Mesenchymal stem cell (in vitro differentiated cells and primary cell): ENCODE measurements around the gene TMEM164.

ENCODE experiments used
- DNase-seq: peaks from one replicate; pipeline ENCODE4 v3.0.0-alpha.2; 2013
- H2AFZ ChIP-seq: one replicate; pipeline ENCODE4 v1.6.1; 2013; ENCODE audit warnings: low read depth, mild to moderate bottlenecking, control low read depth, inconsistent platforms, low read length, moderate library complexity
- H2AK5ac ChIP-seq: 2 replicates; pipeline ENCODE4 v1.6.1; 2013; ENCODE audit warnings: low read length, moderate library complexity, mild to moderate bottlenecking, inconsistent platforms; ENCODE audit not compliant: severe bottlenecking
- H2BK120ac ChIP-seq: one replicate; pipeline ENCODE4 v1.6.1; 2013; ENCODE audit warnings: low read depth, mild to moderate bottlenecking, inconsistent platforms, low read length, moderate library complexity
- H2BK12ac ChIP-seq, 2 experiments: one replicate each; pipeline ENCODE4 v1.6.1; 2013; ENCODE audit warnings: inconsistent platforms in 2 of 2, low read length in 2 of 2, mild to moderate bottlenecking in 2 of 2, moderate library complexity in 2 of 2, control low read depth in 1 of 2
- H2BK15ac ChIP-seq: one replicate; pipeline ENCODE4 v1.6.1; 2013; ENCODE audit warnings: mild to moderate bottlenecking, low read depth, inconsistent platforms; ENCODE audit not compliant: poor library complexity, severe bottlenecking
- H2BK5ac ChIP-seq: 2 replicates; pipeline ENCODE4 v1.6.1; 2013; ENCODE audit warnings: low read depth, mild to moderate bottlenecking, low read length, control low read depth, inconsistent platforms; ENCODE audit not compliant: poor library complexity, severe bottlenecking
- H3K14ac ChIP-seq, 2 experiments: one replicate each; pipeline ENCODE4 v1.6.1; 2013; ENCODE audit warnings: inconsistent platforms in 2 of 2, low read length in 2 of 2, control low read depth in 1 of 2, mild to moderate bottlenecking in 1 of 2, moderate library complexity in 1 of 2
- H3K18ac ChIP-seq, 2 experiments: one replicate each; pipeline ENCODE4 v1.6.1; 2013; ENCODE audit warnings: inconsistent platforms in 2 of 2, low read length in 2 of 2, control low read depth in 1 of 2, low read depth in 1 of 2, mild to moderate bottlenecking in 1 of 2
- H3K23ac ChIP-seq, 2 experiments: one replicate each; pipeline ENCODE4 v1.6.1; 2013; ENCODE audit warnings: inconsistent platforms in 2 of 2, low read length in 2 of 2, mild to moderate bottlenecking in 2 of 2, moderate library complexity in 2 of 2, control low read depth in 1 of 2
- H3K27ac ChIP-seq: 2 replicates; pipeline ENCODE4 v1.5.1; 2013; ENCODE audit warnings: mild to moderate bottlenecking, moderate library complexity, low read length, control low read depth, inconsistent platforms; ENCODE audit not compliant: poor library complexity, severe bottlenecking
- H3K27me3 ChIP-seq, 2 experiments: 2 replicates each; pipeline versions ENCODE4 v1.6.1 to v1.7.0; 2013; ENCODE audit warnings: low read length in 2 of 2, mild to moderate bottlenecking in 2 of 2, moderate library complexity in 2 of 2, control low read depth in 1 of 2, inconsistent platforms in 1 of 2; ENCODE audit not compliant: control insufficient read depth in 1 of 2, insufficient read depth in 1 of 2
- H3K36me3 ChIP-seq, 2 experiments: 2 replicates each; pipeline versions ENCODE4 v1.6.1 to v1.7.0; 2013; ENCODE audit warnings: low read length in 2 of 2, control low read depth in 1 of 2, inconsistent platforms in 1 of 2, low read depth in 1 of 2, mild to moderate bottlenecking in 1 of 2; ENCODE audit not compliant: insufficient read depth in 2 of 2, control insufficient read depth in 1 of 2
- H3K4ac ChIP-seq, 2 experiments: one replicate each; pipeline ENCODE4 v1.6.1; 2013; ENCODE audit warnings: inconsistent platforms in 2 of 2, low read length in 2 of 2, mild to moderate bottlenecking in 2 of 2, moderate library complexity in 2 of 2, control low read depth in 1 of 2, low read depth in 1 of 2
- H3K4me1 ChIP-seq: 2 replicates; pipeline ENCODE4 v1.6.1; 2013; ENCODE audit warnings: low read depth, low read length, control low read depth; ENCODE audit not compliant: control insufficient read depth, insufficient read depth
- H3K4me2 ChIP-seq: 2 replicates; pipeline ENCODE4 v1.6.1; 2013; ENCODE audit warnings: low read length, mild to moderate bottlenecking, inconsistent platforms; ENCODE audit not compliant: poor library complexity, severe bottlenecking
- H3K4me3 ChIP-seq, 2 experiments: 2 replicates each; pipeline versions ENCODE4 v1.5.1 to v1.7.0; 2013; ENCODE audit warnings: low read length in 2 of 2, mild to moderate bottlenecking in 2 of 2, control low read depth in 1 of 2, low read depth in 1 of 2; ENCODE audit not compliant: insufficient read depth in 1 of 2
- H3K79me1 ChIP-seq: replicated peaks from 2 replicates; pipeline ENCODE4 v1.6.1; 2013; ENCODE audit warnings: mild to moderate bottlenecking, control low read depth, low read length, inconsistent platforms; ENCODE audit not compliant: poor library complexity, severe bottlenecking
- H3K9ac ChIP-seq: 2 replicates; pipeline ENCODE4 v1.7.0; 2013; ENCODE audit warnings: mild to moderate bottlenecking, low read length, moderate library complexity
- H3K9me3 ChIP-seq: 2 replicates; pipeline ENCODE4 v1.7.0; 2013; ENCODE audit warnings: mild to moderate bottlenecking, low read length; ENCODE audit not compliant: control insufficient read depth
- H4K8ac ChIP-seq: one replicate; pipeline ENCODE4 v1.6.1; 2013; ENCODE audit warnings: inconsistent platforms, mild to moderate bottlenecking, low read length, moderate library complexity
- H4K91ac ChIP-seq: one replicate; pipeline ENCODE4 v1.6.1; 2013; ENCODE audit warnings: mild to moderate bottlenecking, low read length, inconsistent platforms
- WGBS: methylation state at CpG from one replicate; pipeline ENCODE4 v1.1.7; 2013; ENCODE audit warnings: mixed read lengths; 5-methylcytosine and 5-hydroxymethylcytosine counted together

Gene TMEM164

DNA sequence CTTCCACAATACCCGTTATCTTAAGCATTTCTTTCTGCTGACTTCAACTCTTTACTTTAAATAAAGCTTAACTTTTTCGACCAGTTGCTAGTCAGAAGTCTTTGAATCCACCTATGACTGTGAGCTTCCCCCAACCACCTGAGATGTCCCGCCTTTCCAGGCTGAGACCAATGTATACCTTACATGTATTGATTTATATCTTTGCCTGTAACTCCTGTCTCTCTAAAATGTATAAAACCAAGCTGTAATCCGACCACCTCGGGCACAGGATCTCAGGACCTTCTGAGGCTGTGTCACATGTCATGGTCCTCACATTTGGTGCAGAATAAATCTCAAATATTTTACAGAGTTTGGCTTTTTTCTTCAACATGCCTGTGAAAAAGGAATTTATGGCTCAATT is 2.9 kb upstream of the TMEM164 start:
- Histone ChIP-seq H4K8ac (no peak overlapping the region), H3K4ac (no peak overlapping the region), H3K36me3 (no peaks in the 10 kb centered on the region), H3K4me2 (no peak overlapping the region), H2AK5ac (no peak overlapping the region), H2AFZ (no peak overlapping the region), H3K14ac (no peak overlapping the region), H2BK5ac (no peak overlapping the region), H3K9ac (no peak overlapping the region), H3K9me3 (no peaks in the 10 kb centered on the region), H3K4me1 (peaks cover 13% of the 10 kb centered on the region), H3K27ac (no peak overlapping the region), H2BK12ac (no peak overlapping the region), H3K4me3 (no peak overlapping the region), H3K23ac (no peak overlapping the region), H3K27me3 (peaks cover 0 to 30% of the 10 kb centered on the region in 2 experiments), H2BK120ac (no peak overlapping the region), H3K18ac (no peak overlapping the region), H3K79me1 (peaks cover 9% of the 10 kb centered on the region), H4K91ac (no peak overlapping the region), H2BK15ac (no peak overlapping the region)
- DNase-seq: no peak
- 93% methylated on average over 3 of the region's 5 CpGs for WGBS

DNA sequence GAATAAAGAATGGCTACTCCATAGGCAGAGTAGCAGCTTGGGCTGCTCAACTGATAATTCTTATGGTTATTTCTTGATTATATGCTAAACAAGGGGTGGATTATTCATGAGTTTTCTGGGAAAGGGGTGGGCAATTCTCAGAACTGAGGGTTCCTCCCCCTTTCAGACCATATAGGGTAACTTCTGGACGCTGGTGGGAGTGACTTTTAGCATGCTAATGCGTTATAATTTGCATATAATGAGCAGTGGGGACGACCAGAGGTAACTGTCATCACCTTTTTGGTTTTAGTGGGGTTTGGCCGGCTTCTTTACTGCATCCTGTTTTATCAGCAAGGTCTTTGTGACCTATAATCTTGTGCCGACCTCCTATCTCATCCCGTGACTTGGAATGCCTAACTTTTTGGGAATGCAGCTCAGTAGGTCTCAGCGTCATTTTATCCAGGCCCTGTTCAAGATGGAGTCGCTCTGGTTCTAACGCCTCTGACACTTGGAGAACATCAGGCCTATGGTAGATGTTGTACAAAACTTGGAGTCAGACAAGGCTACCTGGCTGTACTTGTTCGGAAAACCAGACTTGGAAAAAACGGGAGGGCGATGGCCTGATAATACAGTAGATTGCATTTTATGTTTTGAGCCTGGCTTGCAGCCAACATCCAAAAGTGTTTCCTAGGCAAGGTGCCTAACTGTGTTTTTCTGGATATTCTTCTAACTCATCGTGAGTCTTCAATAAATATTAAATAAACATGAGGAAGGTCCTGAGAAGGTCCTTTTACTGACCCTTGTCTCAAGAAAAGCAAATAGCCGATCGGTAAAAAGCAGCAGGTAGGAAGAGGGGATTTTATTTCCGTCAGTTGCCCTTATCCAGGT is 1.8 kb upstream of the TMEM164 start:
- DNase-seq: no peak
- Histone ChIP-seq H2BK120ac (no peak overlapping the region), H3K79me1 (peaks cover 14% of the 10 kb centered on the region), H2BK5ac (no peak overlapping the region), H4K91ac (no peak overlapping the region), H3K4me3 (no peak overlapping the region), H3K4ac (no peak overlapping the region), H3K18ac (no peak overlapping the region), H3K27me3 (peaks cover 0 to 33% of the 10 kb centered on the region in 2 experiments), H3K4me1 (peaks cover 13% of the 10 kb centered on the region), H2AK5ac (no peak overlapping the region), H4K8ac (peak overlapping the region; percentile 64), H2BK12ac (no peak overlapping the region), H3K27ac (no peak overlapping the region), H3K4me2 (no peak overlapping the region), H3K14ac (no peak overlapping the region), H3K9ac (no peak overlapping the region), H2BK15ac (no peak overlapping the region), H3K23ac (no peak overlapping the region), H3K9me3 (no peaks in the 10 kb centered on the region), H3K36me3 (no peaks in the 10 kb centered on the region), H2AFZ (no peak overlapping the region)
- 79% methylated on average over 15 of the region's 16 CpGs for WGBS

DNA sequence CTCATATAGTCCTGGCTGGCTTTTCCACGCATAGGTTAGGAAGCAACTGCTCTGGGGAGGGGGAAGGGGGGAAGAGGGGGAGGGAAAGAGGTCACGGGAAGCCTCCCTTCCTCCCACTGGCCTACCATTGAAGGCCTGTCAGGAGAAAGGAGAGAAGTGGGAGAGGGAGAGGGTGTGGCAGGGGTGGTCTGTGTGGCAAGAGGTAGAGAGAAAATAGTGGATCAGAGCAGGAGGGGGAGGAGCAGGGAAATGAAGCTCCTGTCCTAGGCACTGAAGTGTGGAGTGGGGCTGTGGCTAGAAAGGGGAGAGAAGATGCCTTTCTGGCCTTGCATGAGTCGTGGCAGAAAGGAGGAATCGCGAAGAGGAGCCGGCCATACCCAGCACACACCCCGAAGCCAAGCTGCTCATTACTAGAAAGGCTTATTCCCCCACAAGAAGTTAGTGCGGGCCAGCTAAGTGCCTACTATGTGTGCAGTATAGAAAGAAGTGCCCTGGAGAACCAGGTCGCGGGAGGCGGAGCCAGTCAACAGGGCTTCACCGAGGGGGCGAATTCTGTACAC is 1.1 kb upstream of the TMEM164 start:
- Histone ChIP-seq H3K9me3 (no peaks in the 10 kb centered on the region), H2BK5ac (no peak overlapping the region)

More for the DNA sequence above, 1.1 kb upstream of the TMEM164 start:
- H3K79me1 ChIP-seq: peaks cover 15% of the 10 kb centered on the region
- no peak overlapping the region for H2BK120ac ChIP-seq
- H3K36me3 ChIP-seq: no peaks in the 10 kb centered on the region
- H2BK12ac ChIP-seq: peak overlapping the region; percentile 39 to 77
- peak overlapping the region; percentile 27 for H3K9ac ChIP-seq
- DNase-seq: no peak
- H3K18ac ChIP-seq: peak overlapping the region; percentile 1 to 82
- H2BK15ac ChIP-seq: no peak overlapping the region
- H3K4me1 ChIP-seq: peaks cover 13% of the 10 kb centered on the region
- WGBS: 2% methylated on average over 6 of the region's 13 CpGs
- H4K8ac ChIP-seq: peak overlapping the region; percentile 82
- H2AK5ac ChIP-seq: no peak overlapping the region
- peak overlapping the region in 1 of 2 experiments; percentile 58 for H3K4ac ChIP-seq
- peak overlapping the region; percentile 66 for H3K4me2 ChIP-seq
- H4K91ac ChIP-seq: peak overlapping the region; percentile 50
- H3K14ac ChIP-seq: peak overlapping the region in 1 of 2 experiments; percentile 41
- peak overlapping the region; percentile 51 for H2AFZ ChIP-seq
- H3K23ac ChIP-seq: no peak overlapping the region
- H3K27ac ChIP-seq: peak overlapping the region; percentile 49
- H3K27me3 ChIP-seq: peaks cover 0 to 26% of the 10 kb centered on the region in 2 experiments
- peak overlapping the region in 1 of 2 experiments; percentile 70 for H3K4me3 ChIP-seq
